Astrocyte of the spinal cord (primary cell): ENCODE results near the gene PARD3B.

ENCODE experiments used
- DNase-seq: peaks from one replicate; pipeline ENCODE4 v3.0.0; 2011; ENCODE audit warnings: low read depth, low spot score
- H3K4me3 ChIP-seq: 2 replicates; pipeline ENCODE4 v1.5.1; 2011; ENCODE audit warnings: low read depth, mild to moderate bottlenecking, low read length, moderate library complexity
- CTCF ChIP-seq: IDR thresholded peaks from 2 replicates; pipeline ENCODE4 v1.5.1; 2012; ENCODE audit warnings: low read depth, mild to moderate bottlenecking, low read length, inconsistent platforms
- in situ Hi-C: cut with HindIII; loops from 2 replicates; pipeline ENCODE4 v1.10.0; 2017; ENCODE audit warnings: low sequenced_read_pairs

The PARD3B gene

GRCh38 chr2:205571360-205571959, 1026.2 kb downstream of the PARD3B start:
- H3K4me3 ChIP-seq = no peak overlapping the region
- no peak for TF ChIP-seq CTCF
- DNase-seq = no peak
- in situ Hi-C loops = no loop called here

GRCh38 chr2:205574001-205574400, 1028.7 kb downstream of the PARD3B start:
- no peak for DNase-seq
- in situ Hi-C loops = no loop called here
- H3K4me3 ChIP-seq = no peak overlapping the region
- no peak for TF ChIP-seq CTCF

GRCh38 chr2:205579335-205579734, 1034.1 kb downstream of the PARD3B start:
- no peak for TF ChIP-seq CTCF
- H3K4me3 ChIP-seq = no peak overlapping the region
- no peak for DNase-seq
- in situ Hi-C loops = no loop called here

GRCh38 chr2:205580212-205580987, 1035.1 kb downstream of the PARD3B start:
- in situ Hi-C loops = no loop called here
- peak; percentile 31 for DNase-seq
- no peak overlapping the region for H3K4me3 ChIP-seq
- TF ChIP-seq CTCF = no peak

GRCh38 chr2:205582366-205582765, 1037.1 kb downstream of the PARD3B start:
- in situ Hi-C loops = no loop called here
- no peak overlapping the region for H3K4me3 ChIP-seq
- DNase-seq = no peak
- TF ChIP-seq CTCF = no peak

- DNase-seq = peak; percentile 48
- H3K4me3 ChIP-seq = no peak overlapping the region
- in situ Hi-C loops = no loop called here
- TF ChIP-seq CTCF = no peak
Observed at GRCh38 chr2:205585449-205586383, 1040.4 kb downstream of the PARD3B start.
